SH-SY5Y (cell line): ENCODE measurements around the gene CMSS1.

Source experiments
- GATA2 ChIP-seq: IDR thresholded peaks from 2 replicates; pipeline ENCODE4 v1.6.1; 2011; ENCODE audit warnings: mild to moderate bottlenecking, low read depth, low read length
- GATA3 ChIP-seq: IDR thresholded peaks from 2 replicates; pipeline ENCODE4 v1.6.1; 2011; ENCODE audit warnings: low read depth, mild to moderate bottlenecking, low read length, moderate library complexity

DNA sequence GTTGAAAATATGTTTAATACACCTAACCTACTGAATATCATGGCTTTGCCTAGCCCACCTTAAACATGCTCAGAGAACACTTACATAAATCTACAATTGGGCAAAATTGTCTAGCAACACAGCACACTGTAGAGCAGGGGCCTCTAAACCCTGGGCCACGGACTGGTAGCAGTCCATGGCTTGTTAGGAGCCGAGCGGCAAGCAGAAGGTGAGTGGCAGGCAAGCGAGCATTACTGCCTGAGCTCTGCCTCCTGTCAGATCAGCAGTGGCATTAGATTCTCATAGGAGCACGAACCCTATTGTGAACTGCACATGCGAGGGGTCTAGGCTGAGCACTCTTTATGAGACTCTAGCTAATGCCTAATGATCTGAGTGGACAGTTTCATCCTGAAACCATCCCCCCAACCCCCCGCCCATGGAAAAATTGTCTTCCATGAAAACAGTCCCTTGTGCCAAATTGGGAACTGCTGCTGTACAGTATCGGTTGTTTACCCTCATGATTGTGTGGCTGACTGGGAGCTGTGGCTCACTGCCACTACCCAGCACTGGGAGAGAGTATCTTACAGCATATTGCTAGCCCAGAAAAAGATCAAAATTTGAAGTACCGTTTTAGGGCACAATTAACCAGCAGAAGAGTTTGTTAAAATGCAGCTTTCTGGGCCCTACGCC lies 26.1 kb downstream of the CMSS1 start:
- no peak for TF ChIP-seq GATA2
- no peak for TF ChIP-seq GATA3
